H54 (cell line): ENCODE data around the gene ANTXRL.
"Not testable (repeated sequence)": the region's sequence is repeated elsewhere in the genome, so short reads cannot be mapped to it uniquely, and the experiment has no call there.

Source experiments
- DNase-seq: peaks from one replicate; pipeline ENCODE4 v3.0.0; 2011; ENCODE audit warnings: low spot score, mixed read lengths; ENCODE audit not compliant: insufficient read length
- FAIRE-seq: peaks from 3 replicates; lab custom pipeline; 2011; peaks lifted over from hg19 to GRCh38; lab: Jason Lieb, UNC
- POLR2A ChIP-seq: IDR thresholded peaks from 2 replicates; pipeline ENCODE4 v1.6.1; 2011; ENCODE audit warnings: low read depth, mild to moderate bottlenecking, low read length

Gene ANTXRL

GRCh38 chr10:46308666-46309450 lies 22.1 kb downstream of the ANTXRL start:
- no peak for FAIRE-seq

GRCh38 chr10:46309511-46310142 lies 22.8 kb downstream of the ANTXRL start:
- FAIRE-seq (no peak), DNase-seq (no peak)
- no peak for TF ChIP-seq POLR2A

More at GRCh38 chr10:46308666-46309450, 22.1 kb downstream of the ANTXRL start:
- DNase-seq, result no peak
- TF ChIP-seq POLR2A, result no peak

- no peak for FAIRE-seq
- no peak for DNase-seq
- no peak for TF ChIP-seq POLR2A
Measured at GRCh38 chr10:46310143-46310514, 23.3 kb downstream of the ANTXRL start.

GRCh38 chr10:46310851-46311250 lies 24.1 kb downstream of the ANTXRL start:
- no peak for TF ChIP-seq POLR2A
- FAIRE-seq (no peak), DNase-seq (no peak)

GRCh38 chr10:46311501-46311951 lies 24.7 kb downstream of the ANTXRL start:
- DNase-seq (no peak), FAIRE-seq (no peak)
- no peak for TF ChIP-seq POLR2A

- DNase-seq, result peak; percentile 28
- not testable (repeated sequence) for FAIRE-seq
Measured at GRCh38 chr10:46311961-46312431, 25.2 kb downstream of the ANTXRL start.

GRCh38 chr10:46312953-46313352 lies 26.2 kb downstream of the ANTXRL start:
- DNase-seq (no peak), FAIRE-seq (no peak)
- no peak for TF ChIP-seq POLR2A

GRCh38 chr10:46314071-46314470 lies 27.3 kb downstream of the ANTXRL start:
- FAIRE-seq (no peak), DNase-seq (no peak)
- no peak for TF ChIP-seq POLR2A

GRCh38 chr10:46315071-46315860 lies 28.5 kb downstream of the ANTXRL start:
- not testable (repeated sequence) for DNase-seq, FAIRE-seq

GRCh38 chr10:46317370-46317769 lies 30.6 kb downstream of the ANTXRL start:
- TF ChIP-seq POLR2A, result no peak
- FAIRE-seq (no peak), DNase-seq (no peak)

GRCh38 chr10:46317889-46318288 lies 31.1 kb downstream of the ANTXRL start:
- FAIRE-seq, result no peak
- TF ChIP-seq POLR2A, result no peak
- no peak for DNase-seq

- no peak for TF ChIP-seq POLR2A
- no peak for FAIRE-seq
- no peak for DNase-seq
Measured at GRCh38 chr10:46318799-46319198, 32.0 kb downstream of the ANTXRL start.

- no peak for FAIRE-seq
- no peak for TF ChIP-seq POLR2A
Measured at GRCh38 chr10:46319389-46319788, 32.6 kb downstream of the ANTXRL start.

GRCh38 chr10:46321770-46322169 lies 35.0 kb downstream of the ANTXRL start:
- no peak for TF ChIP-seq POLR2A
- FAIRE-seq, result no peak

More at GRCh38 chr10:46319389-46319788, 32.6 kb downstream of the ANTXRL start:
- no peak for DNase-seq

More at GRCh38 chr10:46321770-46322169, 35.0 kb downstream of the ANTXRL start:
- no peak for DNase-seq
